Measurements from ENCODE around the gene FSHR. TPM values are rescaled to one million over a fixed set of nuclear protein-coding genes. Genes with fewer than 3 reads are reported as not detected.

Gene FSHR
- total and polyA plus RNA-seq, 2 donors (not counting 3 experiments of a cell fraction or from before 2014, with no cell fraction given): not detected

GRCh38 chr2:49178656-49179055 lies 24.3 kb upstream of the FSHR start:
- H3K9me3 ChIP-seq (replicated peaks; ENCODE audit: control insufficient read depth, insufficient read depth, low read length): peaks cover 2% of the 10 kb centered on the region
- H3K9me1 ChIP-seq (replicated peaks; ENCODE audit: control insufficient read depth, extremely low read depth, insufficient read depth, low read length): no peaks in the 10 kb centered on the region
- no peaks in the 10 kb centered on the region for H3K79me2 ChIP-seq (ENCODE audit: control insufficient read depth, insufficient read depth, low read length)
- H3K36me3 ChIP-seq (ENCODE audit: control insufficient read depth in 2 of 2, extremely low read depth in 1 of 2, insufficient read depth in 2 of 2, low read length in 2 of 2): no peaks in the 10 kb centered on the region
- ChIA-PET CTCF (no interaction called here), POLR2A (no interaction called here)
- H2AFZ ChIP-seq (ENCODE audit: low read depth, low read length): no peak overlapping the region
- intact Hi-C loops (cut with micrococcal nuclease) (no loop called here), dilution Hi-C loops (cut with MboI; ENCODE audit: extremely low pct_ligation_motif_present, low sequenced_read_pairs) (no loop called here)
- no peak overlapping the region for H3K27ac ChIP-seq (ENCODE audit: insufficient read depth, low read depth, low read length)
- H3K9ac ChIP-seq (replicated peaks; ENCODE audit: extremely low read depth, insufficient read depth, low read length): no peak overlapping the region
- no peaks in the 10 kb centered on the region for H3K27me3 ChIP-seq (ENCODE audit: control insufficient read depth in 2 of 2, insufficient read depth in 2 of 2, low read length in 2 of 2)
- no peak overlapping the region for H3K4me3 ChIP-seq (replicated peaks in 1 of 3; ENCODE audit: insufficient read depth in 1 of 3, low read depth in 1 of 3, low read length in 3 of 3)
- no peaks in the 10 kb centered on the region for H3K4me1 ChIP-seq (ENCODE audit: control insufficient read depth, extremely low read depth, insufficient read depth, low read length)
- no peak overlapping the region for H3K4me2 ChIP-seq (ENCODE audit: insufficient read depth, low read length)
- H4K20me1 ChIP-seq (replicated peaks; ENCODE audit: control insufficient read depth, extremely low read depth, insufficient read depth, low read length): no peaks in the 10 kb centered on the region
- BruUV-seq (replicated peaks): no TSS peak
- FAIRE-seq: no peak
- no peak for DNase-seq (ENCODE audit: low read depth, low spot score)
- TF ChIP-seq EZH2 (IDR thresholded peaks at IDR 0.05; ENCODE audit: borderline replicate concordance, low read depth, low read length, severe bottlenecking) (no peak), MYC (IDR thresholded peaks at IDR 0.05; ENCODE audit: low read depth, low read length) (no peak), JUN (IDR thresholded peaks at IDR 0.05; ENCODE audit: borderline replicate concordance, insufficient read depth, insufficient read length, low read depth) (no peak), GATA2 (IDR thresholded peaks at IDR 0.05; ENCODE audit: insufficient read depth, insufficient read length, low read depth, low read length) (no peak), POLR2AphosphoS5 (IDR thresholded peaks at IDR 0.05; ENCODE audit: insufficient read depth, low read depth, low read length) (no peak), CTCF (IDR thresholded peaks at IDR 0.05; ENCODE audit: extremely low read depth in 1 of 2, insufficient read depth in 1 of 2, low read depth in 1 of 2, low read length in 2 of 2) (no peak), FOS (IDR thresholded peaks at IDR 0.05; ENCODE audit: borderline replicate concordance, insufficient read depth, low read length) (no peak), POLR2A (IDR thresholded peaks at IDR 0.05; ENCODE audit: low read depth, low read length) (no peak)
- TF ChIP-seq, protein P1, sequence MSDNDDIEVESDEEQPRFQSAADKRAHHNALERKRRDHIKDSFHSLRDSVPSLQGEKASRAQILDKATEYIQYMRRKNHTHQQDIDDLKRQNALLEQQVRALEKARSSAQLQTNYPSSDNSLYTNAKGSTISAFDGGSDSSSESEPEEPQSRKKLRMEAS (IDR thresholded peaks at IDR 0.05; ENCODE audit: insufficient read depth, insufficient read length): no peak

Measured in endothelial cell of umbilical vein (primary cell).